NK-92 (cell line): ENCODE results near the gene TARS3.

Experiments
- DNase-seq: peaks from one replicate; lab custom pipeline; 2025; ENCODE audit not compliant: unreplicated experiment; lab: John Stamatoyannopoulos, UW

TARS3 gene

GRCh38 chr15:101609742-101610610, 114.3 kb downstream of the TARS3 start:
- DNase-seq = no peak

- DNase-seq = no peak
Measured at GRCh38 chr15:101608201-101608600, 116.1 kb downstream of the TARS3 start.

GRCh38 chr15:101607108-101607507, 117.2 kb downstream of the TARS3 start:
- no peak for DNase-seq

- DNase-seq = no peak
Measured at GRCh38 chr15:101604124-101604874, 120.0 kb downstream of the TARS3 start.
